Activated CD8-positive, alpha-beta memory T cell treated with anti-CD3 and anti-CD28 coated beads, Interleukin-2, amount 50 U/mL, for 24 hours (primary cell): ENCODE data around the gene USB1.

Experiments used
- DNase-seq: peaks from one replicate; pipeline ENCODE4 v3.0.0-alpha.2; 2020; ENCODE audit errors: extremely low read depth

USB1 gene

DNA sequence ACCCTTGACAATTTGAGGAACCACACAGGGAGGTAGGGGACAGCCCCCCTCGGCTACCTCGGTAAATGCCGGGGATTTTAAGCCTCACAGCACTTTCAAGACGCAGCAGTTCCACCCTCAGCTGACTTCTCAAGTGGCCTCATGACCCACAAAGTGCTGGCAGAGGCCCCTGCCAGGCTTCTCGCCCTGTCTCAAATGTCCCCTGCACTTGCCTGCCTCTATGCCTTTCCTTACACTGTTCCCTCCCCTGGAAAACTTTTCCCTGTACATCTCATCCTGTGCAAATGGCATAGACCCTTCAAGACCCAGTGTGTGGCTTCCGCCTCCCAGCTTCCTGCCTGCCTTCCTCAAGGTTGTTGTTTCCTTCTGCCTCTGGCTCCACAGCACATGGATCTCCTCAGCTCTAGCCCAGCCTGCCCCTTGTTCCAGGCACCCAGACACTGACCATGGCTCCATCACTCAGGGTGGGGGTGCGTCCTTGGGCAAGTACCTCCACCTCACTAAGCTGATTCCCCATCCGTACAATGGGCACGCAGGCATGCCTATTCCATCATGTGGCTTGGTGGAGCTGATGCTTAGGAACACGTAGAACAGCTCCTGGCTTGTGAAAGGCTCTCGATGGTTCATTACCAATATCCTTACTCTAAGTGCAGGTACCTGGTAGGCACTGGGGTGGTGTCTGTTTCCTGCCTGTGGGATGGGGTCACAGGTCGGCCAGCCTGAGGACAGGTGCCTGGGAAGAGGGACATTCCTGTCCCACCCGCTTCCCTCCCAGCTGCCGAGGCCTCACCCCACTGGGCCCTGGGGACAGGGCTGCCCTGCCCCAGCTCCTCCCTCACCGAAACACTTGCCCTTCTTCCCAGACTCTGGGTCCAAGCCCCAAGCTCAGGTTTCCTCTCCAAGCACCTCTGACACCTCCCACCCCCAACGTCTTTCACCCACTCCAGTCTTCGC lies 48.3 kb downstream of the USB1 start:
- DNase-seq, result no peak

GRCh38 chr16:58051296-58051695 lies 50.1 kb downstream of the USB1 start:
- no peak for DNase-seq

DNA sequence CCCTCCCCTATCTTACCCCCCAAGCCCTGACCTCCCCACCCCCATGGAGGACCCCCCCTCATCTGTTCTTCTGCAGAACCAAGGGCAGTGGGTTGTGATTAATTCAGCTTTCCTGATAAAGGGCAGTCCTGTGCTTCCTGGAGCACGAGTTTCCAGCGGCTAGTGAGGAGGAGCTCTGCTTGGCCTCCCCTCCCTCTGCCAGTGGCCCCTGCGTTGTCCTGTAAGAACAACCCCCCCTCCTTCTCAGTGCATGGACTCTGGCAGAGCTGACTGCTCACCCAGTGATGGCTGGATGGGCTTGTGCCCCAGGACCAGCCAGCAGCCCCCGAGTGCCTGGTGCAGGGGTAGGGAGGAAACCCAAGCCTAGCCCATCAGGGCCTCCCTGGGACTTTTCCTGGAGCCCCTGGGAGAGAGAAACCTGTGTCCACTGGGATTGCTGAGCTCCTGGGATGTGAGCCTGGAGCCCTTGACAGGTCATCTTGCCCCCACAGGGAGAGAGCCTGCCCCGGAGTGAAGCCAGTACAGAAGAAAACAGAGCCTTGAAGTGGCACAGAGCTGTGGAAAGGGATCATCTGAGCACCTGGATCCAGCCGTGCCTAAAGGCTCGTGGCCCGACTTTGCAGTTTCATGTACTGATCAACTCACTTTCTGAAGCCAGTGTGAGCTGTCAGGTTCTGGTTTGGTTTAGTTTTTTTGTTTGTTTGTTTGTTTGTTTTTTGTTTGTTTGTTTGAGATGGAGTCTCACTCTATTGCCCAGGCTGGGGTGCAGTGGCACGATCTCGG lies 50.8 kb downstream of the USB1 start:
- DNase-seq, result no peak

- DNase-seq, result no peak
Measured at GRCh38 chr16:58053682-58054005, 52.4 kb downstream of the USB1 start.

DNA sequence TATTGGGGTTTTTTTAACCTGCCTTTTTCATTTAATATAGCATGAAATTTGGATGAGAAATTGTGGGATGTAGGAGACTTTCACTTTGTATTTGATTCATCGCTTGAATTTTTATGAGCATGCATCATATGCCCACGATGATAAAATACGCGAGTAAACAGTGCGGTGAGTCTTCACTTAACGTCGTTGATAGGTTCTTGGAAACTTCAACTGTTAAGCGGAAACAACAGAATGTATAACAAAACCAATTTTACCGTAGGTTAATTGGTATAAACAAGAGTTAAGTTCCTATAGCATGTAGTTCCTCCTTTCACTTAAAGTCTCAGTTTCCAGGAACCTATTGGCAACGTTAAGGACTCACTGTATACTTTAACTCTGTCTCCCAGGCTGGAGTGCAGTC lies 53.1 kb downstream of the USB1 start:
- no peak for DNase-seq

DNA sequence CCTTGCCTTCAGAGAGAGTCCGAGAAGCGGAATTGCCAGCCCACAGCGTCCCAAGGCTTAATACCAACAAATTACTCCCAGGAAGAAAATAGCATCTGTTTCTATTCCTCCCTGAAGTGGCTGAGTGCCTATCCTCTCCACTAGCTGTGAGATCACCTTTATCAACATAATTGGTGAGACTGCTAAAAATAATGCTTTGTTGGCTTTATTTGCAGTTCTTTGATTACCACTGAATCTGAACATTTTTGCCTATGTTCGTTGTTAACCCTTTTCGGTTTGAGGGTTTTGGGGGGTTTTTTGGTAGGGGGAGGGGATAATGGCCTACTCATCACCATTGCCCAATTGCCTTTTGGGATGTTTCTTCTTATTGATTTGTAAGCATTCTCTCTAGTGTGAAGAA lies 55.4 kb downstream of the USB1 start:
- DNase-seq, result no peak

DNA sequence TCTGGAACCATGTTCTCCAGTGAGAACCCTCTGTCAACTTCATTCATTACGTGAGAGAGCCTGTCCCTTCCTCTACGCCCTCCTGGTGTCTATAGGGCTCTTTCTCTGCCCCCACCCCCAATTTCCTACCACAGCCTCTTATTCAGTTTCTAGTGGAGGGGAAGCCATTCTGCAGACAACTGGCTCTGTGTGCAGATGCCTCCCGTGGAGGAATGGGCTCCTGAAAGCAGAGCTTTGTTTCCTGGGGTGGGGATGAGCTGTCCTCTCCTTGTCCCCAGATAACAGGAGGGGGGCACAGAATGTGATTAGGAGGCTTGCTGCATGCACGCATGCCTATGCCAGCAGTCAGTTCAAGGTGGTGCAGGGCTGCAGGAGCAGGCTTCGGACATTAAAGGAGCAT lies 55.9 kb downstream of the USB1 start:
- no peak for DNase-seq

GRCh38 chr16:58057784-58058183 lies 56.6 kb downstream of the USB1 start:
- DNase-seq, result no peak

- DNase-seq, result no peak
Measured at GRCh38 chr16:58062821-58063220, 61.6 kb downstream of the USB1 start.

DNA sequence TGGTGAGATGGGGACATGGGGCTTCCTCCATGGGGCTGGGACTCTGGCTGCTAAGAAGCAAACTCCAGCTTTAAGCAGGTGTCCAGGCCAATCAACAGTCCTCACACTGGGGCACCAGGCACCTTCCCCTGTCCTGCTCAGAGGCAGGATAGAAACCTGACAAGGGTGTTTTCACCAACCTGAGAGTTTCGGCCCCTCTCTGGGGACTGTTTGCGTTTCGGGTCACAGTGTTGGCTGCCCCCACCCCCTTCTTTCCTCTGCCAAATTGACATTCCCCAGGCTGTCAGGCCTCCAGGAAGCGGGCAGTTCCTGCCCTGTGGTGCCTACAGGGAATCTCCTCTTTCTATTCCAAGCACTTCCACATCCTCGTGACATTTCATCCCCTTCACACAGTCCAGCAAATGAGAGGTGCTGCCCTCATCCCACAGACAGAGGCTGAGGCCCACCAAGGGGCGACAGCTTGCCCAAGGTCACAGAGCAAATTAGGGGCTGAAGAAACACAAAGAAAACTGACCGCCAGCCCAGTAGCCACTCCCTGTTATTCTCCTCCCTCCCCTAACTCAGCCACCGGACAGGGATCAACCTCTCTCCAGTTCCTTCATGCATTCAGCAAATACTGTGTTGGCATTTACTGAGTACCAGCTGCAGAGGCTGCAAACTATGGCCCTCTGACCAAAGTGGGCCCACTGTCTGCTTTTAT lies 62.3 kb downstream of the USB1 start:
- DNase-seq, result no peak

DNA sequence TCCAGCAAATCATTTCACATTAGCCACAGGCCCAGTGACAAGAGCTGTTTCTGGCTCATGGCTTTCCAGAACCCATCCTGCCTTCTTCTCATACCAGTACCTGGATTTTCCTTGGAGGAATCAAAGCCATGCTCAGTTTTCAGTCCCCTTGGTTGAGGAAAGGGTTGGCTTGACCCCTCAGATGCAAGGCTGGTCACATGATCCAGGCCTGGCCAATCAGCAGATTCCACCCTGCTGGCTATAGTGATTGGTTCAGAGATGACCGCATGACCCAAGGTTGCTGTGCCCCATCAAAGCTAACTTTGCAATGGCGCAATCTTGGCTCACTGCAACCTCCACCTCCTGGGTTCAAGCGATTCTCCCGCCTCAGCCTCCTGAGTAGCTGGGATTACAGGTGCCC lies 69.4 kb downstream of the USB1 start:
- no peak for DNase-seq
